Measurements from ENCODE around the gene NFIL3.

GRCh38 chr9:91465420-91465819, 41.8 kb upstream of the NFIL3 start:
- TF ChIP-seq, protein P1, sequence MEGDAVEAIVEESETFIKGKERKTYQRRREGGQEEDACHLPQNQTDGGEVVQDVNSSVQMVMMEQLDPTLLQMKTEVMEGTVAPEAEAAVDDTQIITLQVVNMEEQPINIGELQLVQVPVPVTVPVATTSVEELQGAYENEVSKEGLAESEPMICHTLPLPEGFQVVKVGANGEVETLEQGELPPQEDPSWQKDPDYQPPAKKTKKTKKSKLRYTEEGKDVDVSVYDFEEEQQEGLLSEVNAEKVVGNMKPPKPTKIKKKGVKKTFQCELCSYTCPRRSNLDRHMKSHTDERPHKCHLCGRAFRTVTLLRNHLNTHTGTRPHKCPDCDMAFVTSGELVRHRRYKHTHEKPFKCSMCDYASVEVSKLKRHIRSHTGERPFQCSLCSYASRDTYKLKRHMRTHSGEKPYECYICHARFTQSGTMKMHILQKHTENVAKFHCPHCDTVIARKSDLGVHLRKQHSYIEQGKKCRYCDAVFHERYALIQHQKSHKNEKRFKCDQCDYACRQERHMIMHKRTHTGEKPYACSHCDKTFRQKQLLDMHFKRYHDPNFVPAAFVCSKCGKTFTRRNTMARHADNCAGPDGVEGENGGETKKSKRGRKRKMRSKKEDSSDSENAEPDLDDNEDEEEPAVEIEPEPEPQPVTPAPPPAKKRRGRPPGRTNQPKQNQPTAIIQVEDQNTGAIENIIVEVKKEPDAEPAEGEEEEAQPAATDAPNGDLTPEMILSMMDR (IDR thresholded peaks at IDR 0.05), result no peak
- TF ChIP-seq POLR2A (IDR thresholded peaks at IDR 0.05), result no peak
